K562 (cell line): ENCODE results near the gene DROSHA. TPM values are rescaled to one million over a fixed set of nuclear protein-coding genes. Genes with fewer than 3 reads are reported as not detected.

Experiments
- CBX1 ChIP-seq: sonication (generic); IDR thresholded peaks from 2 replicates; pipeline ENCODE4 v1.6.1; 2016; ENCODE audit warnings: antibody characterized with exemption, low read depth, mild to moderate bottlenecking
- ESRRA ChIP-seq: fragments of 450-650 bp; IDR thresholded peaks from 2 replicates; pipeline ENCODE4 v1.6.1; 2014; ENCODE audit warnings: low read depth, mild to moderate bottlenecking, moderate library complexity, borderline replicate concordance
- JUNB ChIP-seq: fragments of 450-650 bp; formaldehyde crosslinking; conservative IDR thresholded peaks from 2 replicates; pipeline ENCODE4 v1.4.0; 2020; ENCODE audit warnings: mild to moderate bottlenecking
- NFRKB ChIP-seq: fragments of 450-650 bp; IDR thresholded peaks from 2 replicates; pipeline ENCODE4 v1.6.1; 2016; ENCODE audit warnings: low read depth
- POLR2A ChIP-seq: fragments of 450-650 bp; conservative IDR thresholded peaks from 2 replicates; pipeline ENCODE4 v1.6.1; 2016
- ZNF184 ChIP-seq: sonication (generic); formaldehyde crosslinking; IDR thresholded peaks from 2 replicates; pipeline ENCODE4 v1.5.0; 2020; ENCODE audit warnings: missing genetic modification reagents
- ZNF282 ChIP-seq: sonication (generic); formaldehyde crosslinking; IDR thresholded peaks from 2 replicates; pipeline ENCODE4 v1.8.1; 2023; ENCODE audit warnings: missing genetic modification reagents
- polyA plus RNA-seq, 8 experiments: library from polyadenylated mRNA; depleted of rRNA in 4 of 8; stranded (reverse) in 5 of 8; unstranded in 3 of 8; fragments of >200 nt; fragmentation: Nextera tagmentation in 2 of 8; fragmentation: Illumina TruSeq in 1 of 8; extraction: Ambion mirVana in 2 of 8; extraction: Trizol in 1 of 8; gene quantifications; 2 replicates each; pipeline versions ENCODE4 v1.2.1 to v1.2.3, GENCODE V29; 2011 to 2014; ENCODE audit warnings: inconsistent platforms in 1 of 8, missing spikeins in 1 of 8
- total RNA-seq, 7 experiments: library from RNA; depleted of rRNA in 6 of 7; stranded (reverse); fragments of >200 nt in 6 of 7; fragmentation: Illumina TruSeq in 2 of 7; extraction: Trizol in 2 of 7; gene quantifications; 2 replicates each; pipeline versions ENCODE4 v1.2.1 to v1.2.3, GENCODE V29; 2011 to 2021; ENCODE audit warnings: low replicate concordance in 1 of 7
- TF ChIP-seq, protein P1 (sequence below), 2 experiments: fragments of 200-800 bp in 1 of 2; sonication (Bioruptor generic) in 1 of 2; sonication (generic) in 1 of 2; formaldehyde crosslinking in 1 of 2; IDR thresholded peaks in 1 of 2; conservative IDR thresholded peaks in 1 of 2; 2 replicates each; pipeline versions ENCODE4 v1.5.0 to v1.6.1; 2016 to 2020; ENCODE audit warnings: missing compliant biosample characterization in 1 of 2, missing genetic modification characterization in 1 of 2, missing genetic modification reagents in 1 of 2
- TF ChIP-seq, protein P2 (sequence below): sonication (generic); formaldehyde crosslinking; IDR thresholded peaks from 2 replicates; pipeline ENCODE4 v1.8.0; 2022; ENCODE audit warnings: mild to moderate bottlenecking, missing genetic modification reagents
- TF ChIP-seq, protein P3 (sequence below): sonication (generic); formaldehyde crosslinking; IDR thresholded peaks from 2 replicates; pipeline ENCODE4 v1.8.1; 2023; ENCODE audit warnings: mild to moderate bottlenecking, missing genetic modification reagents
- TF ChIP-seq, protein P4 (sequence below): fragments of 450-650 bp; IDR thresholded peaks from one replicate; pipeline ENCODE4 v1.6.1; 2018; ENCODE audit warnings: mild to moderate bottlenecking, moderate library complexity; ENCODE audit not compliant: partially characterized antibody
- TF ChIP-seq, protein P5 (sequence below): sonication (generic); formaldehyde crosslinking; IDR thresholded peaks from 2 replicates; pipeline ENCODE4 v1.9.0; 2022; ENCODE audit warnings: mild to moderate bottlenecking, missing genetic modification reagents
- TF ChIP-seq, protein P6 (sequence below): fragments of 250-450 bp; sonication (Bioruptor Pico); IDR thresholded peaks from 2 replicates; pipeline ENCODE4 v1.8.0; 2022; ENCODE audit warnings: moderate library complexity, mild to moderate bottlenecking, inconsistent platforms
- TF ChIP-seq, protein P7 (sequence below): fragments of 200-800 bp; sonication (Bioruptor generic); IDR thresholded peaks from 2 replicates; pipeline ENCODE4 v1.6.1; 2016; ENCODE audit warnings: missing genetic modification characterization, missing compliant biosample characterization

DROSHA gene
- total and polyA plus RNA-seq, 9 of the 15 experiments (the other 6 are each of a cell fraction or from before 2014, with no cell fraction given), result 52.5 to 109 (median 68.9) TPM

DNA sequence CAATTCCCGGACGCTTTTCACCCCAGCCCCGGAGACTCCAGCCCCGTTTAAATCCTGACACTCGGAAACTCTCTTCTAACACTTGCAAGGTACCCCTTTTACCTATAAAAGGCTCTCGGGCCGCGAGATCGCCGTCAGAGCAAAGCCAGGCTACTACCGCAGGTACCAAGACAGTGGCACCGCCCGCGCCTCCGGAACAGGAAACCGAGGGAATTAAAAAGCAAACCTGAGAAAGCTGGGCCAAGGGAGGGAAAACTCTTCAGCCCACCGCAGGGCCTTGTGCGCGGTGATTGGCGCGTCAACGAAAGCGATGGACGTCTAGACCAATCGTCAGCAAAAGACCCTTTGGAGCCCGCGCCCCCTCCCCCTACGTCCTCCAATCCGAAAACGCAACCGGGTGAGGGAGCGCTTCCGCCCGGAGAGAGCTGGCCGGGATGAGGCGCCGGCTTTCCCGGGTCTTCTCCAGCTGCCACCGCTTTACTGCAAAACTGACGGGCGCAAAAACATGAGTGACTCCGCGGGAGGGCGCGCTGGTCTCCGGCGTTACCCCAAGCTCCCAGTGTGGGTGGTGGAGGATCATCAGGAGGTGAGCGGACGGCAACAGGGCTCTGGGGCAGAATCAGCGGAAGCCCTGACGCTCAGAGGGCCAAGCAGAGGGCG, at the start of gene DROSHA, which contains the start of gene C5orf22 (continued):
- TF ChIP-seq, protein P1, sequence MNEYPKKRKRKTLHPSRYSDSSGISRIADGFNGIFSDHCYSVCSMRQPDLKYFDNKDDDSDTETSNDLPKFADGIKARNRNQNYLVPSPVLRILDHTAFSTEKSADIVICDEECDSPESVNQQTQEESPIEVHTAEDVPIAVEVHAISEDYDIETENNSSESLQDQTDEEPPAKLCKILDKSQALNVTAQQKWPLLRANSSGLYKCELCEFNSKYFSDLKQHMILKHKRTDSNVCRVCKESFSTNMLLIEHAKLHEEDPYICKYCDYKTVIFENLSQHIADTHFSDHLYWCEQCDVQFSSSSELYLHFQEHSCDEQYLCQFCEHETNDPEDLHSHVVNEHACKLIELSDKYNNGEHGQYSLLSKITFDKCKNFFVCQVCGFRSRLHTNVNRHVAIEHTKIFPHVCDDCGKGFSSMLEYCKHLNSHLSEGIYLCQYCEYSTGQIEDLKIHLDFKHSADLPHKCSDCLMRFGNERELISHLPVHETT (CRISPR knock-in tag; conservative IDR thresholded peaks at IDR 0.05 in 1 of 2, IDR thresholded peaks at IDR 0.05 in 1 of 2), result peak in 1 of 2 experiments; percentile 60; a peak in 1 of 4 replicates
- TF ChIP-seq, protein P2, sequence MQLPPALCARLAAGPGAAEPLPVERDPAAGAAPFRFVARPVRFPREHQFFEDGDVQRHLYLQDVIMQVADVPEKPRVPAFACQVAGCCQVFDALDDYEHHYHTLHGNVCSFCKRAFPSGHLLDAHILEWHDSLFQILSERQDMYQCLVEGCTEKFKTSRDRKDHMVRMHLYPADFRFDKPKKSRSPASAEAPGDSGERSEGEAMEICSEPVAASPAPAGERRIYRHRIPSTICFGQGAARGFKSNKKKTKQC (CRISPR knock-in tag), result peak; percentile 25; the same call in 1 of the 2 replicates
- TF ChIP-seq, protein P3, sequence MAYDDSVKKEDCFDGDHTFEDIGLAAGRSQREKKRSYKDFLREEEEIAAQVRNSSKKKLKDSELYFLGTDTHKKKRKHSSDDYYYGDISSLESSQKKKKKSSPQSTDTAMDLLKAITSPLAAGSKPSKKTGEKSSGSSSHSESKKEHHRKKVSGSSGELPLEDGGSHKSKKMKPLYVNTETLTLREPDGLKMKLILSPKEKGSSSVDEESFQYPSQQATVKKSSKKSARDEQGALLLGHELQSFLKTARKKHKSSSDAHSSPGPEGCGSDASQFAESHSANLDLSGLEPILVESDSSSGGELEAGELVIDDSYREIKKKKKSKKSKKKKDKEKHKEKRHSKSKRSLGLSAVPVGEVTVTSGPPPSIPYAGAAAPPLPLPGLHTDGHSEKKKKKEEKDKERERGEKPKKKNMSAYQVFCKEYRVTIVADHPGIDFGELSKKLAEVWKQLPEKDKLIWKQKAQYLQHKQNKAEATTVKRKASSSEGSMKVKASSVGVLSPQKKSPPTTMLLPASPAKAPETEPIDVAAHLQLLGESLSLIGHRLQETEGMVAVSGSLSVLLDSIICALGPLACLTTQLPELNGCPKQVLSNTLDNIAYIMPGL (CRISPR knock-in tag), result peak; percentile 91; the same call in 1 of the 2 replicates
- TF ChIP-seq, protein P4, sequence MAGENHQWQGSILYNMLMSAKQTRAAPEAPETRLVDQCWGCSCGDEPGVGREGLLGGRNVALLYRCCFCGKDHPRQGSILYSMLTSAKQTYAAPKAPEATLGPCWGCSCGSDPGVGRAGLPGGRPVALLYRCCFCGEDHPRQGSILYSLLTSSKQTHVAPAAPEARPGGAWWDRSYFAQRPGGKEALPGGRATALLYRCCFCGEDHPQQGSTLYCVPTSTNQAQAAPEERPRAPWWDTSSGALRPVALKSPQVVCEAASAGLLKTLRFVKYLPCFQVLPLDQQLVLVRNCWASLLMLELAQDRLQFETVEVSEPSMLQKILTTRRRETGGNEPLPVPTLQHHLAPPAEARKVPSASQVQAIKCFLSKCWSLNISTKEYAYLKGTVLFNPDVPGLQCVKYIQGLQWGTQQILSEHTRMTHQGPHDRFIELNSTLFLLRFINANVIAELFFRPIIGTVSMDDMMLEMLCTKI, result no peak
- TF ChIP-seq JUNB, result 0 out of 2 replicates have a peak, but pooled peaks have one; percentile 23
- TF ChIP-seq, protein P5, sequence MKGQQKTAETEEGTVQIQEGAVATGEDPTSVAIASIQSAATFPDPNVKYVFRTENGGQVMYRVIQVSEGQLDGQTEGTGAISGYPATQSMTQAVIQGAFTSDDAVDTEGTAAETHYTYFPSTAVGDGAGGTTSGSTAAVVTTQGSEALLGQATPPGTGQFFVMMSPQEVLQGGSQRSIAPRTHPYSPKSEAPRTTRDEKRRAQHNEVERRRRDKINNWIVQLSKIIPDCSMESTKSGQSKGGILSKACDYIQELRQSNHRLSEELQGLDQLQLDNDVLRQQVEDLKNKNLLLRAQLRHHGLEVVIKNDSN (CRISPR knock-in tag), result 0 out of 2 replicates have a peak, but pooled peaks have one; percentile 31
- TF ChIP-seq, protein P6, sequence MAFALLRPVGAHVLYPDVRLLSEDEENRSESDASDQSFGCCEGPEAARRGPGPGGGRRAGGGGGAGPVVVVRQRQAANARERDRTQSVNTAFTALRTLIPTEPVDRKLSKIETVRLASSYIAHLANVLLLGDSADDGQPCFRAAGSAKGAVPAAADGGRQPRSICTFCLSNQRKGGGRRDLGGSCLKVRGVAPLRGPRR (CRISPR knock-in tag), result 0 out of 2 replicates have a peak, but pooled peaks have one; percentile 27
- peak; percentile 40; the same call in 1 of the 2 replicates for TF ChIP-seq ESRRA
- TF ChIP-seq CBX1, result peak; percentile 16; the same call in 1 of the 2 replicates
- TF ChIP-seq, protein P7, sequence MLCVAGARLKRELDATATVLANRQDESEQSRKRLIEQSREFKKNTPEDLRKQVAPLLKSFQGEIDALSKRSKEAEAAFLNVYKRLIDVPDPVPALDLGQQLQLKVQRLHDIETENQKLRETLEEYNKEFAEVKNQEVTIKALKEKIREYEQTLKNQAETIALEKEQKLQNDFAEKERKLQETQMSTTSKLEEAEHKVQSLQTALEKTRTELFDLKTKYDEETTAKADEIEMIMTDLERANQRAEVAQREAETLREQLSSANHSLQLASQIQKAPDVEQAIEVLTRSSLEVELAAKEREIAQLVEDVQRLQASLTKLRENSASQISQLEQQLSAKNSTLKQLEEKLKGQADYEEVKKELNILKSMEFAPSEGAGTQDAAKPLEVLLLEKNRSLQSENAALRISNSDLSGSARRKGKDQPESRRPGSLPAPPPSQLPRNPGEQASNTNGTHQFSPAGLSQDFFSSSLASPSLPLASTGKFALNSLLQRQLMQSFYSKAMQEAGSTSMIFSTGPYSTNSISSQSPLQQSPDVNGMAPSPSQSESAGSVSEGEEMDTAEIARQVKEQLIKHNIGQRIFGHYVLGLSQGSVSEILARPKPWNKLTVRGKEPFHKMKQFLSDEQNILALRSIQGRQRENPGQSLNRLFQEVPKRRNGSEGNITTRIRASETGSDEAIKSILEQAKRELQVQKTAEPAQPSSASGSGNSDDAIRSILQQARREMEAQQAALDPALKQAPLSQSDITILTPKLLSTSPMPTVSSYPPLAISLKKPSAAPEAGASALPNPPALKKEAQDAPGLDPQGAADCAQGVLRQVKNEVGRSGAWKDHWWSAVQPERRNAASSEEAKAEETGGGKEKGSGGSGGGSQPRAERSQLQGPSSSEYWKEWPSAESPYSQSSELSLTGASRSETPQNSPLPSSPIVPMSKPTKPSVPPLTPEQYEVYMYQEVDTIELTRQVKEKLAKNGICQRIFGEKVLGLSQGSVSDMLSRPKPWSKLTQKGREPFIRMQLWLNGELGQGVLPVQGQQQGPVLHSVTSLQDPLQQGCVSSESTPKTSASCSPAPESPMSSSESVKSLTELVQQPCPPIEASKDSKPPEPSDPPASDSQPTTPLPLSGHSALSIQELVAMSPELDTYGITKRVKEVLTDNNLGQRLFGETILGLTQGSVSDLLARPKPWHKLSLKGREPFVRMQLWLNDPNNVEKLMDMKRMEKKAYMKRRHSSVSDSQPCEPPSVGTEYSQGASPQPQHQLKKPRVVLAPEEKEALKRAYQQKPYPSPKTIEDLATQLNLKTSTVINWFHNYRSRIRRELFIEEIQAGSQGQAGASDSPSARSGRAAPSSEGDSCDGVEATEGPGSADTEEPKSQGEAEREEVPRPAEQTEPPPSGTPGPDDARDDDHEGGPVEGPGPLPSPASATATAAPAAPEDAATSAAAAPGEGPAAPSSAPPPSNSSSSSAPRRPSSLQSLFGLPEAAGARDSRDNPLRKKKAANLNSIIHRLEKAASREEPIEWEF (CRISPR knock-in tag), result no peak
- TF ChIP-seq POLR2A, result peak; percentile 94
- no peak for TF ChIP-seq ZNF282 (CRISPR knock-in tag)
- TF ChIP-seq ZNF184 (CRISPR knock-in tag), result no peak
- peak; percentile 61 for TF ChIP-seq NFRKB
